HepG2 (cell line): ENCODE data around the gene MSI2. TPM values are rescaled to one million over a fixed set of nuclear protein-coding genes. Genes with fewer than 3 reads are reported as not detected.

ENCODE experiments used
- AHDC1 ChIP-seq: sonication (generic); formaldehyde crosslinking; IDR thresholded peaks from 2 replicates; pipeline ENCODE4 v1.5.1; 2020; ENCODE audit warnings: mild to moderate bottlenecking, missing genetic modification reagents, borderline replicate concordance
- EP300 ChIP-seq, 3 experiments: sonication (generic) in 1 of 3; formaldehyde crosslinking in 1 of 3; IDR thresholded peaks; 2 replicates each; pipeline versions ENCODE4 v1.5.1 to v1.6.1; 2011 to 2020; ENCODE audit warnings: low read depth in 2 of 3, low read length in 2 of 3, borderline replicate concordance in 1 of 3, improper control_type of control experiment in 1 of 3, mild to moderate bottlenecking in 1 of 3, missing genetic modification reagents in 1 of 3, moderate library complexity in 1 of 3
- FOSL2 ChIP-seq: sonication (generic); formaldehyde crosslinking; IDR thresholded peaks from 2 replicates; pipeline ENCODE4 v1.4.0; 2020; ENCODE audit warnings: missing genetic modification reagents
- HMG20A ChIP-seq: IDR thresholded peaks from 2 replicates; pipeline ENCODE4 v1.6.1; 2016; ENCODE audit warnings: borderline replicate concordance
- JUND ChIP-seq: sonication (generic); formaldehyde crosslinking; IDR thresholded peaks from 2 replicates; pipeline ENCODE4 v1.8.0; 2022; ENCODE audit warnings: mild to moderate bottlenecking, missing genetic modification reagents
- KDM6A ChIP-seq: IDR thresholded peaks from 2 replicates; pipeline ENCODE4 v1.6.1; 2016; ENCODE audit warnings: low read depth
- KLF16 ChIP-seq, 2 experiments: sonication (generic) in 1 of 2; formaldehyde crosslinking in 1 of 2; IDR thresholded peaks; 2 replicates each; pipeline versions ENCODE4 v1.6.1 to v1.8.0; 2016 to 2023; ENCODE audit warnings: missing genetic modification reagents in 2 of 2, missing compliant biosample characterization in 1 of 2
- MED1 ChIP-seq: sonication (generic); formaldehyde crosslinking; IDR thresholded peaks from 2 replicates; pipeline ENCODE4 v1.4.0; 2020; ENCODE audit warnings: missing genetic modification reagents
- NFE2L1 ChIP-seq: sonication (generic); formaldehyde crosslinking; IDR thresholded peaks from 2 replicates; pipeline ENCODE4 v1.4.0; 2020; ENCODE audit warnings: missing genetic modification reagents, mild to moderate bottlenecking, borderline replicate concordance
- RCOR2 ChIP-seq: IDR thresholded peaks from 2 replicates; pipeline ENCODE4 v1.6.1; 2016; ENCODE audit warnings: missing biosample characterization, missing genetic modification reagents
- REPIN1 ChIP-seq: sonication (generic); formaldehyde crosslinking; IDR thresholded peaks from 2 replicates; pipeline ENCODE4 v1.8.0; 2022; ENCODE audit warnings: missing genetic modification reagents, low read depth, mild to moderate bottlenecking, borderline replicate concordance
- RFX5 ChIP-seq: IDR thresholded peaks from 2 replicates; pipeline ENCODE4 v1.6.1; 2011; ENCODE audit warnings: low read depth, low read length, improper control_type of control experiment
- SOX6 ChIP-seq, 2 experiments: fragments of 450-650 bp in 1 of 2; sonication (generic) in 1 of 2; formaldehyde crosslinking in 1 of 2; IDR thresholded peaks; 2 replicates each; pipeline versions ENCODE4 v1.4.0 to v1.6.1; 2017 to 2020; ENCODE audit warnings: antibody characterized with exemption in 1 of 2, mild to moderate bottlenecking in 1 of 2, missing genetic modification reagents in 1 of 2
- SP1 ChIP-seq, 2 experiments: fragments of 450-650 bp in 1 of 2; sonication (generic) in 1 of 2; formaldehyde crosslinking in 1 of 2; IDR thresholded peaks; 2 replicates each; pipeline versions ENCODE4 v1.4.0 to v1.6.1; 2016 to 2020; ENCODE audit warnings: missing genetic modification reagents in 1 of 2
- UBTF ChIP-seq: sonication (generic); formaldehyde crosslinking; IDR thresholded peaks from 2 replicates; pipeline ENCODE4 v1.4.0; 2020; ENCODE audit warnings: mild to moderate bottlenecking, missing genetic modification reagents
- ZC3H4 ChIP-seq: sonication (generic); formaldehyde crosslinking; IDR thresholded peaks from 2 replicates; pipeline ENCODE4 v1.4.0; 2020; ENCODE audit warnings: missing genetic modification reagents, borderline replicate concordance
- ZKSCAN8 ChIP-seq: IDR thresholded peaks from 2 replicates; pipeline ENCODE4 v1.6.1; 2016; ENCODE audit warnings: borderline replicate concordance, missing genetic modification reagents, missing compliant biosample characterization
- ZNF7 ChIP-seq: IDR thresholded peaks from 2 replicates; pipeline ENCODE4 v1.6.1; 2016; ENCODE audit warnings: missing biosample characterization, missing genetic modification reagents
- polyA plus RNA-seq, 8 experiments: library from polyadenylated mRNA; depleted of rRNA in 3 of 8; stranded (reverse) in 7 of 8; unstranded in 1 of 8; fragments of >200 nt; fragmentation: Illumina TruSeq in 4 of 8; extraction: Trizol in 4 of 8; gene quantifications; 2 replicates each; pipeline versions ENCODE4 v1.2.1 to v1.2.3, GENCODE V29; 2011 to 2016; ENCODE audit warnings: low read depth in 4 of 8, missing spikeins in 1 of 8, mixed read lengths in 1 of 8; ENCODE audit not compliant: insufficient read depth in 1 of 8
- total RNA-seq, 5 experiments: library from RNA; depleted of rRNA; stranded (reverse); fragments of >200 nt; fragmentation: Illumina TruSeq; extraction: Trizol; gene quantifications; 2 replicates each; pipeline ENCODE4 v1.2.3, GENCODE V29; 2016; ENCODE audit warnings: low read depth in 1 of 5

Gene MSI2
- total and polyA plus RNA-seq, 2 of the 13 experiments (the other 11 are each of a cell fraction or from before 2014, with no cell fraction given) = 77.5 to 78.4 TPM

GRCh38 chr17:57468932-57469775 is 212.8 kb downstream of the MSI2 start (continued):
- TF ChIP-seq SP1 (IDR thresholded peaks at IDR 0.05) (no peak), SP1 (CRISPR knock-in tag; IDR thresholded peaks at IDR 0.05) (no peak), ZKSCAN8 (0 out of 2 replicates have a peak, but pooled peaks have one; percentile 26), RCOR2 (CRISPR knock-in tag) (peak; percentile 83), JUND (CRISPR knock-in tag) (0 out of 2 replicates have a peak, but pooled peaks have one; percentile 19), HMG20A (peak; percentile 44; the same call in 1 of the 2 replicates), EP300 (IDR thresholded peaks at IDR 0.05; ENCODE audit: low read depth in 2 of 2, low read length in 2 of 2) (peak in 1 of 2 experiments; percentile 51; a peak in 1 of 4 replicates), EP300 (CRISPR knock-in tag; IDR thresholded peaks at IDR 0.05; ENCODE audit: borderline replicate concordance) (no peak), AHDC1 (CRISPR knock-in tag) (peak; percentile 62; the same call in 1 of the 2 replicates), REPIN1 (peak; percentile 43; the same call in 1 of the 2 replicates), RFX5 (peak; percentile 92), ZNF7 (CRISPR knock-in tag) (no peak), FOSL2 (peak; percentile 42; the same call in 1 of the 2 replicates), ZC3H4 (CRISPR knock-in tag) (no peak), KLF16 (CRISPR knock-in tag; IDR thresholded peaks at IDR 0.05) (0 out of 4 replicates have a peak, but pooled peaks of 1 of the 2 experiments have one; percentile 37), NFE2L1 (CRISPR knock-in tag) (no peak), MED1 (peak; percentile 43; the same call in 1 of the 2 replicates), UBTF (CRISPR knock-in tag) (0 out of 2 replicates have a peak, but pooled peaks have one; percentile 14), SOX6 (IDR thresholded peaks at IDR 0.05) (no peak), SOX6 (CRISPR knock-in tag; IDR thresholded peaks at IDR 0.05) (peak; percentile 62; the same call in 1 of the 2 replicates), KDM6A (CRISPR knock-in tag) (no peak)
